ENCODE measurements around the gene WDR38.

Gene WDR38

DNA sequence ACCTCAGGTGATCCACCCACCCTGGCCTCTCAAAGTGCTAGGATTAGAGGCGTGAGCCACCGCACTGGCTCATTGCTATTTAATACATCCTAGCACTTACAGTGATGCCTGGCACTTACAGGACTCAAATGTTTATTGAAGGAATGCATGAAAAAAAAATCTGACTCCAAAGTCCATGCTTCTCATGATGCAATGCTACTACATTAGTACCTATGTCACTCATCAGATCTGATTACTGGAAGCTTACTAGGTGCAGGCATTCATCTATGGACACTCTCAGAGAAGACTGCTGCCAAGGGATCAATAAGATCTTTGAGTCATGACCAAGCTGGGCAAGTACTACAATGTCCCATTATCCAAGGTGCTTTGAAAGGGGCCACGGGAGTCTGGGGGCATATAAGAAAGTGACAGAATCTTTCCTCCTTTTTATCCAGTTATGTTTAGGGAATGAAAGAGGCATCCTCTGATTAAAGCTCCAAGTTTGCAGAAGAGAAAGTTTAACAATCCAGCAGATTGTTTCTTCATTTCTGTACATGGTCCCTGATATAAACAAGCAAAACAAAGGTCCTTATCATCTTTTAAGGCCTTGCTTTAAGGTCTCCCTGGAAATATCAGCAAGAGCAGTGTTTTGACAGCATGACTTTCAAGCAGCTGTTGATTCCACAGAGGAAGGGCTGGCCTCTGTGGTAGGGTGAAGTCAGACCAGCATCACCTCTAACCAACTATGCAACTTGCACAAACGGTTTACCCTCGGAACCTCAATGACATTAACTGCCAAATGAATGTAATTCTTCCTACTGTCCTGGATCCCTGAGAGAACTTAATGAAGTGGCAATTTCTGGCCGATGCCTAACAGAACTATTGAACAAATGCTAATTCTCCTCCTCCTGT is 44.6 kb downstream of the WDR38 start:
- H3K36me3 Mint-ChIP-seq (ENCODE audit: low read depth) = peaks cover 84% of the 10 kb centered on the region
- no peak for DNase-seq
- H3K4me1 Mint-ChIP-seq (ENCODE audit: low read depth) = peaks cover 11% of the 10 kb centered on the region
- H3K27ac Mint-ChIP-seq = no peak overlapping the region
- H3K9me3 Mint-ChIP-seq = no peaks in the 10 kb centered on the region
- no peak overlapping the region for H3K4me3 Mint-ChIP-seq
- H3K27me3 Mint-ChIP-seq = no peaks in the 10 kb centered on the region

DNA sequence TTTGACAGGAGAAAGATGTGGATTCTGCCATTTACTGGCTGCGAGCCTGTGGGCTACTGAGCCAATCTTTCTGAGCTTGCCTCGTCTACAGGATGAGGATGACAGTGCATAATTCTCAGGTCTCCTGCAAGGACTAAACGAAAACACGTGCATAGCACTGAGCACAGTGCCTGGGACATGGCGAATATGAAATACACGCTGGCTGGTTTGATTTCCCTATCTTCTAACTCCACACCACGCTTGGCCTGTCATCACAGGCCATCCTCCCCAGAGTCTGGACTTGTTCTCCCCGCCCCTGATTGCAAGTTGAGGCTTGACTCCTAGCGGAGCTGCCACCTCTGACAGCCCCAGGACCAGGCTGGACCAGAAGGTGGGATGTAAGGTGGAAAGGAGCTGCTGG is 46.6 kb downstream of the WDR38 start:
- no peak overlapping the region for H3K4me3 Mint-ChIP-seq
- no peak overlapping the region for H3K27ac Mint-ChIP-seq
- no peaks in the 10 kb centered on the region for H3K27me3 Mint-ChIP-seq
- peaks cover 76% of the 10 kb centered on the region for H3K36me3 Mint-ChIP-seq (ENCODE audit: low read depth)
- H3K4me1 Mint-ChIP-seq (ENCODE audit: low read depth) = peaks cover 7% of the 10 kb centered on the region
- H3K9me3 Mint-ChIP-seq = no peaks in the 10 kb centered on the region
- no peak for DNase-seq

DNA sequence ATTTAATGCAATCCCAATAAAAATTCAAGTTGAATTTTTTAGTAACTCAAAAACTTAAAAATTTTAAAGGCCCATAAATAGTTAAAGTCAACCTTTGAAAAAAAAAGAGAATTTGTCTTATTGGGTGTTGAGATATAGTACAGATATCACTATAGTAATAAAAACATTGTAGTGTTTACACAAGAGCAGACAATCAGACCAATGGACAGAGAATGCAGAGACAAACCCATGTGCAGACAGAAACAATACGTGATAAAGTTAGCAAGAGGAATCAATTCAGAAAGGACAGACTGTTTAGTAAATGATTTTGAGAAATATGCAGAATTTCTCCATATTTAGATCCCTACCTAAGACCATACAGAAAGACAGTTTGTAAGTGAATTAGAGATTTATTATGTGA is 53.7 kb downstream of the WDR38 start:
- Mint-ChIP-seq H3K36me3 (ENCODE audit: low read depth) (peaks cover 66% of the 10 kb centered on the region), H3K4me3 (no peak overlapping the region), H3K27me3 (no peaks in the 10 kb centered on the region), H3K9me3 (no peaks in the 10 kb centered on the region), H3K27ac (no peak overlapping the region), H3K4me1 (ENCODE audit: low read depth) (no peaks in the 10 kb centered on the region)
- DNase-seq = no peak
